Measurements from ENCODE around the gene IFIT3.
A peak's percentile ranks its signal among the peaks of the same experiment; 100 is the strongest.

Gene IFIT3

GRCh38 chr10:89360157-89360556, 32.4 kb downstream of the IFIT3 start:
- no peak for DNase-seq

- no peak for DNase-seq
These were observed 35.1 kb downstream of the IFIT3 start for GRCh38 chr10:89362929-89363328.

GRCh38 chr10:89363729-89364442, 36.1 kb downstream of the IFIT3 start:
- DNase-seq: no peak

- no peak for DNase-seq
These were observed 36.7 kb downstream of the IFIT3 start for GRCh38 chr10:89364531-89364930.

GRCh38 chr10:89367529-89367928, 39.7 kb downstream of the IFIT3 start:
- DNase-seq: no peak

- no peak for DNase-seq
These were observed 40.3 kb downstream of the IFIT3 start for GRCh38 chr10:89368129-89368528.

GRCh38 chr10:89369156-89370105, 41.6 kb downstream of the IFIT3 start:
- DNase-seq: peak; percentile 45

GRCh38 chr10:89371079-89371478, 43.3 kb downstream of the IFIT3 start:
- DNase-seq: no peak

- no peak for DNase-seq
These were observed 44.2 kb downstream of the IFIT3 start for GRCh38 chr10:89371987-89372386.

GRCh38 chr10:89373916-89374711, 46.3 kb downstream of the IFIT3 start:
- peak; percentile 82 for DNase-seq

- no peak for DNase-seq
These were observed 46.9 kb downstream of the IFIT3 start for GRCh38 chr10:89374713-89375141.

GRCh38 chr10:89377705-89378637, 50.2 kb downstream of the IFIT3 start, which contains the start of gene IFIT1B:
IFIT1B (plus strand) TSS chr10:89378056; CDS start chr10:89378136, 80 bp downstream.
- DNase-seq: no peak

- no peak for DNase-seq
These were observed 51.3 kb downstream of the IFIT3 start for GRCh38 chr10:89379103-89379502.

GRCh38 chr10:89382757-89383156, 55.0 kb downstream of the IFIT3 start:
- no peak for DNase-seq

- DNase-seq: no peak
These were observed 56.9 kb downstream of the IFIT3 start for GRCh38 chr10:89384474-89385340.

- peak; percentile 26 for DNase-seq
These were observed 61.0 kb downstream of the IFIT3 start for GRCh38 chr10:89388806-89389205.

- DNase-seq: peak; percentile 36
These were observed 61.5 kb downstream of the IFIT3 start for GRCh38 chr10:89389254-89389653.
